ENCODE data around the gene OPHN1. TPM values are rescaled to one million over a fixed set of nuclear protein-coding genes. Genes with fewer than 3 reads are reported as not detected.

Gene OPHN1
- total RNA-seq, 4 donors from 2014 or later = 2.3 to 10.8 (median 4.6) TPM

GRCh38 chrX:68372665-68373064 lies 60.6 kb downstream of the OPHN1 start:
- no peak for TF ChIP-seq POLR2A (IDR thresholded peaks at IDR 0.05)
- no peak for TF ChIP-seq CTCF (IDR thresholded peaks at IDR 0.05 in 4 of 5, conservative IDR thresholded peaks at IDR 0.05 in 1 of 5)
- in situ Hi-C loops (cut with MboI; ENCODE audit: low sequenced_read_pairs in 4 of 4) (no loop called here), intact Hi-C loops (cut with DNase I; ENCODE audit: low total_unique reads) (no loop called here)
- H3K27me3 ChIP-seq = no peaks in the 10 kb centered on the region
- no peak overlapping the region for H3K4me3 ChIP-seq
- no peaks in the 10 kb centered on the region for H3K36me3 ChIP-seq
- no peaks in the 10 kb centered on the region for H3K9me3 ChIP-seq
- no peak overlapping the region for H3K27ac ChIP-seq
- no peaks in the 10 kb centered on the region for H3K4me1 ChIP-seq
- DNase-seq = no peak
- ATAC-seq = no peak

GRCh38 chrX:68369559-68369958 lies 63.7 kb downstream of the OPHN1 start:
- Histone ChIP-seq H3K4me3 (no peak overlapping the region), H3K9me3 (no peaks in the 10 kb centered on the region), H3K27me3 (no peaks in the 10 kb centered on the region), H3K4me1 (no peaks in the 10 kb centered on the region), H3K27ac (no peak overlapping the region), H3K36me3 (no peaks in the 10 kb centered on the region)
- no peak for DNase-seq
- no peak for ATAC-seq
- in situ Hi-C loops (cut with MboI; ENCODE audit: low sequenced_read_pairs in 4 of 4) = no loop called here
- intact Hi-C loops (cut with DNase I; ENCODE audit: low total_unique reads) = no loop called here
- no peak for TF ChIP-seq POLR2A (IDR thresholded peaks at IDR 0.05)
- no peak for TF ChIP-seq CTCF (IDR thresholded peaks at IDR 0.05 in 4 of 5, conservative IDR thresholded peaks at IDR 0.05 in 1 of 5)

- ATAC-seq = peak in 1 of 2 donors; percentile 39
- TF ChIP-seq POLR2A (IDR thresholded peaks at IDR 0.05) (no peak), CTCF (IDR thresholded peaks at IDR 0.05 in 4 of 5, conservative IDR thresholded peaks at IDR 0.05 in 1 of 5) (no peak)
These were observed 68.0 kb downstream of the OPHN1 start for GRCh38 chrX:68365341-68365740.

GRCh38 chrX:68363984-68364383 lies 69.3 kb downstream of the OPHN1 start:
- intact Hi-C loops (cut with DNase I; ENCODE audit: low total_unique reads) (no loop called here), in situ Hi-C loops (cut with MboI; ENCODE audit: low sequenced_read_pairs in 4 of 4) (no loop called here)
- Histone ChIP-seq H3K36me3 (no peaks in the 10 kb centered on the region), H3K4me1 (no peaks in the 10 kb centered on the region), H3K9me3 (no peaks in the 10 kb centered on the region), H3K27ac (no peak overlapping the region), H3K27me3 (no peaks in the 10 kb centered on the region), H3K4me3 (no peak overlapping the region)
- ATAC-seq = no peak
- DNase-seq = no peak
- TF ChIP-seq CTCF (IDR thresholded peaks at IDR 0.05 in 4 of 5, conservative IDR thresholded peaks at IDR 0.05 in 1 of 5) = no peak

More at GRCh38 chrX:68365341-68365740, 68.0 kb downstream of the OPHN1 start:
- no peaks in the 10 kb centered on the region for H3K36me3 ChIP-seq
- intact Hi-C loops (cut with DNase I; ENCODE audit: low total_unique reads) (no loop called here), in situ Hi-C loops (cut with MboI; ENCODE audit: low sequenced_read_pairs in 4 of 4) (no loop called here)
- H3K4me3 ChIP-seq = no peak overlapping the region
- H3K9me3 ChIP-seq = no peaks in the 10 kb centered on the region
- no peaks in the 10 kb centered on the region for H3K27me3 ChIP-seq
- no peaks in the 10 kb centered on the region for H3K4me1 ChIP-seq
- no peak overlapping the region for H3K27ac ChIP-seq
- no peak for DNase-seq

- no peak overlapping the region for H3K27ac ChIP-seq
- intact Hi-C loops (cut with DNase I; ENCODE audit: low total_unique reads) (no loop called here), in situ Hi-C loops (cut with MboI; ENCODE audit: low sequenced_read_pairs in 4 of 4) (no loop called here)
- H3K27me3 ChIP-seq = no peaks in the 10 kb centered on the region
- H3K36me3 ChIP-seq = no peaks in the 10 kb centered on the region
- no peak for ATAC-seq
- no peak for TF ChIP-seq CTCF (IDR thresholded peaks at IDR 0.05 in 4 of 5, conservative IDR thresholded peaks at IDR 0.05 in 1 of 5)
- TF ChIP-seq POLR2A (IDR thresholded peaks at IDR 0.05) = no peak
- H3K4me3 ChIP-seq = no peak overlapping the region
- no peaks in the 10 kb centered on the region for H3K4me1 ChIP-seq
- no peaks in the 10 kb centered on the region for H3K9me3 ChIP-seq
- no peak for DNase-seq
These were observed 74.6 kb downstream of the OPHN1 start for GRCh38 chrX:68358679-68359078.
